Epidermal melanocyte (primary cell): ENCODE measurements around the gene CSNK1D.
"Not testable (repeated sequence)": the region's sequence is repeated elsewhere in the genome, so short reads cannot be mapped to it uniquely, and the experiment has no call there.

Experiments
- DNase-seq: peaks from one replicate; pipeline ENCODE4 v3.0.0; 2011; ENCODE audit warnings: low spot score; ENCODE audit not compliant: insufficient read length

Gene CSNK1D

DNA sequence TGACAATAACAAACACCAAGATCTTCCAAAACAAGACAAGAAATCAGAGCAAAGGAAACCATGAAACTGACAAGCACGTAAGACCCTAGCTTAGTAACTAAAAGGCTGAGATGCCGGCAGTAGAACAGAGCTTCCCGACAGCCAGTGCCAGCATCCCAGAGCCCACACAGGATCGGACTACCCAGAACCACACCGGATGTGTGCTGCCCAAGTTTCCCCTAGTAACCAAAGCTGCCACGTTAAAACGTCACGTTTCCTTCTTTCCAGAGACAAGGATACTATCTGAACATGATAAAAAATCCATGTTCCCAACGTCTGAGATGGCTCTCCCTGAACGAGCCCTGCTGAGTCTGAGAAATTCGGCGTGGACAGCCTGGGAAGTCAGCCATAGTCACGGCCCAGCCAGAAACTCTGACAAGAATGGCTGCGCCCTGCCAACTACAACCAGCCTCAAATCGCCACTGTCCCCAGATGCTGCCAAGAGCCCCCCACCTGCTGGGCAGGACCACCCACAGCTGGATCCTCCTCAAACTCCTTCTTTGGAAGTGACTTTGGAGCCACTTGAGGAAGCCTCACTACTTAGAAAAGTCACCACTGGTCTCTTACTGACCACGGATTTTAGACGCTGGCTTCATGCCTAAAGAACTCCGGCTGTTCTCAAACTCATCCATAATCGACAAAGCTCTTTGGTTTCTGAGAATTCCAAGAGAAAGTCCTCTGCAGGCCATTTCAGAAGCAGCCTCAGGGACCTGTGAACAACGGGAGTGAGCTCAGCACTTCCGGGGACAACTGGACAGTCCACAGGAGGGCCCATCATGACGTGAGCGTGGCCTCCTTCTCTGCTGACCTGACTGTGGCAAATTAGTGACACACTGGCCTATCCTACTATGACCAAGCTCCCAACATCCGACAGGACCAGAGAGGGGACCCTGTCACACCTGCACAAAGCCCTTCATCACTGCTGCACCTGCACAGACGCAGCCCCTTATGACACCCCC is 77.5 kb downstream of the CSNK1D start:
- DNase-seq, result no peak

GRCh38 chr17:82194765-82195164 is 78.7 kb downstream of the CSNK1D start:
- no peak for DNase-seq

GRCh38 chr17:82193520-82194220 is 79.8 kb downstream of the CSNK1D start:
- no peak for DNase-seq

- DNase-seq, result not testable (repeated sequence)
These were observed 80.5 kb downstream of the CSNK1D start for GRCh38 chr17:82193050-82193449.
